Neural crest cell (in vitro differentiated cells): ENCODE results near the gene DRC3. TPM values are rescaled to one million over a fixed set of nuclear protein-coding genes. Genes with fewer than 3 reads are reported as not detected.

Experiments
- DNase-seq: peaks from one replicate; pipeline ENCODE4 v3.0.0; 2021; ENCODE audit warnings: low read depth, mixed read lengths, low spot score
- H3K27ac Mint-ChIP-seq: one replicate; pipeline ENCODE4 v1.8.0; 2021; ENCODE audit warnings: mild to moderate bottlenecking, mixed read lengths; ENCODE audit not compliant: unreplicated experiment
- H3K27me3 Mint-ChIP-seq: 2 replicates; pipeline ENCODE4 v1.8.0; 2021; ENCODE audit warnings: low read depth, mild to moderate bottlenecking, mixed read lengths
- H3K36me3 Mint-ChIP-seq: 2 replicates; pipeline ENCODE4 v1.8.0; 2021; ENCODE audit warnings: low read depth, mild to moderate bottlenecking, mixed read lengths
- H3K4me1 Mint-ChIP-seq: 2 replicates; pipeline ENCODE4 v1.8.0; 2021; ENCODE audit warnings: mixed read lengths
- H3K4me3 Mint-ChIP-seq: one replicate; pipeline ENCODE4 v1.8.0; 2021; ENCODE audit warnings: mild to moderate bottlenecking, mixed read lengths
- H3K9me3 Mint-ChIP-seq: 2 replicates; pipeline ENCODE4 v1.8.0; 2021; ENCODE audit warnings: mixed read lengths
- total RNA-seq: library from RNA; stranded (reverse); gene quantifications from 2 replicates; pipeline ENCODE4 v1.2.1, GENCODE V29; 2021
- TF ChIP-seq, protein P1 (sequence below): fragments of 200-600 bp; sonication (generic); conservative IDR thresholded peaks from 2 replicates; pipeline ENCODE4 v1.5.0; 2021; ENCODE audit warnings: antibody characterized with exemption, mild to moderate bottlenecking

DRC3 gene
- total RNA-seq, 1 donor from 2014 or later, result 0.61 TPM

DNA sequence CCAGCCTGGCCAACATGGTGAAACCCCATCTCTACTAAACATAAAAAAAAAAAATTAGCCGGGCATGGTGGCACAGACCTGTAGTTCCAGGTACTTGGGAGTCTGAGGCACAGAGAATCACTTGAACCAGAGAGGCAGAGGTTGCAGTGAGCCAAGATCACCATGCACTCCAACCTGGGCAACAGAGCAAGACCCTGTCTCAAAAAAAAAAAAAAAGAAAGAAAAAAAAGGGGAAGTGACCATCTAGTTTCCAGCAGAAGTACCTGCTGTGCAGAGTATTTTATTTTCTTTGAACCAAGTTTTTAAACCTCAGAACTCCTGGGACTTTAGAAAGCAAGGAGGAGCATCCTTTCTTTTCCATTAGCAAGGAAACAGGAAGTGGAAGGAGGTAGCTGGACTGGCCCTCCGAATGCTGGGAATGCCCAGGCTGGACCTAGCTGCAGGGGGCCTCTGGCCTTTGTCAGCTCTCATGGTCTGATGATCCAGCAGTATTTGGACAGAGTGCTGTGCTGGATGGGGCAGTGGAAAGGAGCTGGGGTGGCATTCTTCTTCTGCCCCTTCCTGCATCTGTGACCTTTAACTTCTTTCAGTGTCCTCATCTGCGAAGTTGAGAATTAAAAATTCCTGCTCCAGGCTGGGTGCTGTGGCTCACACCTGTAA, 73.2 kb downstream of the DRC3 start:
- H3K9me3 Mint-ChIP-seq, result no peaks in the 10 kb centered on the region
- H3K4me3 Mint-ChIP-seq, result no peak overlapping the region
- H3K4me1 Mint-ChIP-seq, result peaks cover 20% of the 10 kb centered on the region
- DNase-seq, result no peak
- peaks cover 9% of the 10 kb centered on the region for H3K36me3 Mint-ChIP-seq
- no peak overlapping the region for H3K27ac Mint-ChIP-seq
- H3K27me3 Mint-ChIP-seq, result no peaks in the 10 kb centered on the region
- TF ChIP-seq, protein P1, sequence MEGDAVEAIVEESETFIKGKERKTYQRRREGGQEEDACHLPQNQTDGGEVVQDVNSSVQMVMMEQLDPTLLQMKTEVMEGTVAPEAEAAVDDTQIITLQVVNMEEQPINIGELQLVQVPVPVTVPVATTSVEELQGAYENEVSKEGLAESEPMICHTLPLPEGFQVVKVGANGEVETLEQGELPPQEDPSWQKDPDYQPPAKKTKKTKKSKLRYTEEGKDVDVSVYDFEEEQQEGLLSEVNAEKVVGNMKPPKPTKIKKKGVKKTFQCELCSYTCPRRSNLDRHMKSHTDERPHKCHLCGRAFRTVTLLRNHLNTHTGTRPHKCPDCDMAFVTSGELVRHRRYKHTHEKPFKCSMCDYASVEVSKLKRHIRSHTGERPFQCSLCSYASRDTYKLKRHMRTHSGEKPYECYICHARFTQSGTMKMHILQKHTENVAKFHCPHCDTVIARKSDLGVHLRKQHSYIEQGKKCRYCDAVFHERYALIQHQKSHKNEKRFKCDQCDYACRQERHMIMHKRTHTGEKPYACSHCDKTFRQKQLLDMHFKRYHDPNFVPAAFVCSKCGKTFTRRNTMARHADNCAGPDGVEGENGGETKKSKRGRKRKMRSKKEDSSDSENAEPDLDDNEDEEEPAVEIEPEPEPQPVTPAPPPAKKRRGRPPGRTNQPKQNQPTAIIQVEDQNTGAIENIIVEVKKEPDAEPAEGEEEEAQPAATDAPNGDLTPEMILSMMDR, result no peak

- DNase-seq, result no peak
- H3K36me3 Mint-ChIP-seq, result peaks cover 4% of the 10 kb centered on the region
- no peak overlapping the region for H3K4me3 Mint-ChIP-seq
- H3K9me3 Mint-ChIP-seq, result no peaks in the 10 kb centered on the region
- H3K27ac Mint-ChIP-seq, result no peak overlapping the region
- H3K27me3 Mint-ChIP-seq, result no peaks in the 10 kb centered on the region
- TF ChIP-seq, protein P1, result no peak
- no peaks in the 10 kb centered on the region for H3K4me1 Mint-ChIP-seq
Observed at GRCh38 chr17:18055597-18055996, 82.9 kb downstream of the DRC3 start.

DNA sequence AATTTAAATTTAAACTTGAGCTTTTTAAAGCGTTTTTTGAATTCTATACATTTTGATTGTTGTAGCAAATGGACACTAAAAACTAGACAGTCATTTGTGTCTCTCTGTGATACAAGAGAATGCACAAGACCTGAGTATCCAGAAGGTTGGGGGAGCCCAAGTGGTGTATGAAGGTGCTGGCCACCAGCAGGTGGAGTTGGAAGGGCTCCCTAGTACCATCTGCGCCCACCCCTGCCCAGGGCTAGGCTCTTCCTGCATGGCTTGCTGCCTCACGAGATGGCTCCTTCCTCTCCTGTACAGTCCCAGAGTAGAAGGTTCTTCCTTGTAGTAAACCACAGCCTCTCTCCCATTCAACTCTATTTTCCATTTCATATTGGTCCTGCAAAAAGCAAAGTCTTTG, 83.6 kb downstream of the DRC3 start:
- Mint-ChIP-seq H3K27ac (no peak overlapping the region), H3K9me3 (no peaks in the 10 kb centered on the region), H3K4me1 (no peaks in the 10 kb centered on the region), H3K27me3 (no peaks in the 10 kb centered on the region), H3K4me3 (no peak overlapping the region), H3K36me3 (peaks cover 4% of the 10 kb centered on the region)
- no peak for DNase-seq
- TF ChIP-seq, protein P1, result no peak

DNA sequence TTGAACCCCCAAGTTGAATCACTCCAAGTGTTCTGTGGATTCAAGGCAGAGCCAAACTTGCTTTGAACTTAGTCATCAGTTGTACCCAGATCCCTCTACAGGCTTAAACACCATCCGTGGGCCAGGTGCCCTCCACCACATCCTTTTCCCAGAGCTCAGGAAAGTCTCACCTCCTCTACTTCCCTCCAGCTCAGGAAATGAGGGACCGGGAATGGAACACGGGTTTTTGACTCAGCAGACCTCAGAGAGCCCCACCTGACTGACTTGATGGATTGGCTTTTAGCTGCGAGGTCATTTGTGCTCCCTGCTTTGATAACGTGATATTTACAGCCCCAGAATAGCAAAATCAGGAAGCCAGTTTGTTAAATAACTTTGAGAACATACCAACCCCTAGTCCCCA, 86.6 kb downstream of the DRC3 start:
- Mint-ChIP-seq H3K4me3 (no peak overlapping the region), H3K27ac (no peak overlapping the region), H3K9me3 (no peaks in the 10 kb centered on the region), H3K27me3 (no peaks in the 10 kb centered on the region), H3K4me1 (no peaks in the 10 kb centered on the region), H3K36me3 (peaks cover 6% of the 10 kb centered on the region)
- TF ChIP-seq, protein P1, result no peak
- no peak for DNase-seq

DNA sequence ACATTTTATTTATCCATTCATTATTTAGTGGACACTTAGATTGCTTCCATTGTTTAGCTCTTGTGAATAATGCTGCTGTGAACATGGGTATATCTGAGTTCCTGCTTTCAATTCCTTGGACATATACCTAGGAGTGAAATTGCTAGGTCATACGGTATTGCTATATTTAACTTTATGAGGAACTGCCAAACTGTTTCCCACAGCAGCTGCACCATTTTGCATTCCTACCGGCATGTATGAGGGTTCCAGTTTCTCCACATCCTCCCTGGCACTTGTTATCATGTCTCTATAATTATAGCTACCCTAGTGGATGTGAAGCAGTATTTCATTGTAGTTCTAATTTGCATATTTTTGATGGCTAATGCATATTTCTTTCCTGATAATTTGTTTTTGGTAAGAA, 91.4 kb downstream of the DRC3 start:
- H3K36me3 Mint-ChIP-seq, result peaks cover 7% of the 10 kb centered on the region
- no peak for DNase-seq
- no peaks in the 10 kb centered on the region for H3K9me3 Mint-ChIP-seq
- H3K27ac Mint-ChIP-seq, result no peak overlapping the region
- H3K27me3 Mint-ChIP-seq, result no peaks in the 10 kb centered on the region
- TF ChIP-seq, protein P1, result no peak
- H3K4me1 Mint-ChIP-seq, result no peaks in the 10 kb centered on the region
- H3K4me3 Mint-ChIP-seq, result no peak overlapping the region
